ENCODE data around the gene CAV1. TPM values are rescaled to one million over a fixed set of nuclear protein-coding genes. Genes with fewer than 3 reads are reported as not detected.

The CAV1 gene
- total RNA-seq, 1 experiment from 2014 or later: 4.9 TPM

GRCh38 chr7:116548506-116548905 is 23.7 kb downstream of the CAV1 start:
- Histone ChIP-seq H3K9me3 (no peaks in the 10 kb centered on the region), H3K4me1 (no peaks in the 10 kb centered on the region), H3K27me3 (replicated peaks; ENCODE audit: control insufficient read depth, insufficient read depth, low read length) (no peaks in the 10 kb centered on the region), H3K4me3 (ENCODE audit: low read depth, low read length) (no peak overlapping the region), H3K36me3 (ENCODE audit: control insufficient read depth, insufficient read depth, low read length) (no peaks in the 10 kb centered on the region)
- POLR2A ChIA-PET: no interaction called here
- no TSS peak for BruUV-seq (replicated peaks)
- no peak for TF ChIP-seq CTCF (IDR thresholded peaks at IDR 0.05; ENCODE audit: insufficient read depth in 1 of 2, low read depth in 1 of 2, low read length in 1 of 2, severe bottlenecking in 1 of 2, unreplicated experiment in 1 of 2)
- no peak for DNase-seq
- H3K27me3 Mint-ChIP-seq (ENCODE audit: insufficient read depth, unreplicated experiment): no peaks in the 10 kb centered on the region
- intact Hi-C loops (cut with micrococcal nuclease; ENCODE audit: unreplicated experiment): no loop called here
- no peak overlapping the region for H3K27ac Mint-ChIP-seq (ENCODE audit: unreplicated experiment)
- H3K4me1 Mint-ChIP-seq (ENCODE audit: low read depth, unreplicated experiment): no peaks in the 10 kb centered on the region
- no peaks in the 10 kb centered on the region for H3K9me3 Mint-ChIP-seq (ENCODE audit: unreplicated experiment)
- no peak overlapping the region for H3K4me3 Mint-ChIP-seq (ENCODE audit: unreplicated experiment)
- CTCF ChIA-PET: no interaction called here
- H3K36me3 Mint-ChIP-seq (ENCODE audit: insufficient read depth, unreplicated experiment): no peaks in the 10 kb centered on the region

DNA sequence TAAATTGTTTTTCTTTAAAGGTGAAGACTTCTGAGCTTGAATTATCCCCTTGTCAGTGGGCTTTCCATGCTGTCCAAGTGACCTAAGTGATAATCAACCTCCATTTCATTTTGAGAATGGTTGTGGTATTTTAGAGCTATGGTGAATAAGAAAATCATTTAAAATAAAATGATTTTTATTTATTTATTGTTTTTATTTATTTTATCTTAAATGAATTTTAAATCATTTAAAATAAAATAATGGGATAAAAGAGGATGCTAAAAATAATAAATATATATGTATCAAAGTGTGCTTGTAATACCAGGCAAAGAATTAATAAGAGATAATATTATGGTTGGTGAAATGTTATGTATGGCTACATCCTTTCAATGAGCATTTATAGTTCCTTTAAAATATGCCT is 24.5 kb downstream of the CAV1 start:
- TF ChIP-seq CTCF (IDR thresholded peaks at IDR 0.05; ENCODE audit: insufficient read depth in 1 of 2, low read depth in 1 of 2, low read length in 1 of 2, severe bottlenecking in 1 of 2, unreplicated experiment in 1 of 2): no peak
- H3K27me3 Mint-ChIP-seq (ENCODE audit: insufficient read depth, unreplicated experiment): no peaks in the 10 kb centered on the region
- H3K36me3 Mint-ChIP-seq (ENCODE audit: insufficient read depth, unreplicated experiment): no peaks in the 10 kb centered on the region
- no TSS peak for BruUV-seq (replicated peaks)
- H3K4me3 Mint-ChIP-seq (ENCODE audit: unreplicated experiment): no peak overlapping the region
- ChIA-PET POLR2A (no interaction called here), CTCF (no interaction called here)
- H3K4me3 ChIP-seq (ENCODE audit: low read depth, low read length): no peak overlapping the region
- intact Hi-C loops (cut with micrococcal nuclease; ENCODE audit: unreplicated experiment): no loop called here
- no peaks in the 10 kb centered on the region for H3K9me3 Mint-ChIP-seq (ENCODE audit: unreplicated experiment)
- no peak for DNase-seq
- no peaks in the 10 kb centered on the region for H3K9me3 ChIP-seq
- no peaks in the 10 kb centered on the region for H3K4me1 ChIP-seq
- H3K27me3 ChIP-seq (replicated peaks; ENCODE audit: control insufficient read depth, insufficient read depth, low read length): no peaks in the 10 kb centered on the region
- H3K4me1 Mint-ChIP-seq (ENCODE audit: low read depth, unreplicated experiment): no peaks in the 10 kb centered on the region
- H3K27ac Mint-ChIP-seq (ENCODE audit: unreplicated experiment): no peak overlapping the region
- no peaks in the 10 kb centered on the region for H3K36me3 ChIP-seq (ENCODE audit: control insufficient read depth, insufficient read depth, low read length)

- no peak for TF ChIP-seq CTCF (IDR thresholded peaks at IDR 0.05; ENCODE audit: insufficient read depth in 1 of 2, low read depth in 1 of 2, low read length in 1 of 2, severe bottlenecking in 1 of 2, unreplicated experiment in 1 of 2)
- ChIA-PET CTCF (no interaction called here), POLR2A (no interaction called here)
- H3K36me3 ChIP-seq (ENCODE audit: control insufficient read depth, insufficient read depth, low read length): no peaks in the 10 kb centered on the region
- H3K27me3 ChIP-seq (replicated peaks; ENCODE audit: control insufficient read depth, insufficient read depth, low read length): no peaks in the 10 kb centered on the region
- no peaks in the 10 kb centered on the region for H3K9me3 ChIP-seq
- Mint-ChIP-seq H3K27me3 (ENCODE audit: insufficient read depth, unreplicated experiment) (no peaks in the 10 kb centered on the region), H3K27ac (ENCODE audit: unreplicated experiment) (no peak overlapping the region), H3K9me3 (ENCODE audit: unreplicated experiment) (no peaks in the 10 kb centered on the region), H3K36me3 (ENCODE audit: insufficient read depth, unreplicated experiment) (no peaks in the 10 kb centered on the region), H3K4me1 (ENCODE audit: low read depth, unreplicated experiment) (no peaks in the 10 kb centered on the region), H3K4me3 (ENCODE audit: unreplicated experiment) (no peak overlapping the region)
- H3K4me1 ChIP-seq: no peaks in the 10 kb centered on the region
- no peak overlapping the region for H3K4me3 ChIP-seq (ENCODE audit: low read depth, low read length)
- no TSS peak for BruUV-seq (replicated peaks)
- intact Hi-C loops (cut with micrococcal nuclease; ENCODE audit: unreplicated experiment): no loop called here
- DNase-seq: no peak
Measured at GRCh38 chr7:116551692-116552091, 26.9 kb downstream of the CAV1 start.
